Activated gamma-delta T cell treated with Interleukin-2 at 50 U/mL for 16 hours (primary cell): Measurements from ENCODE around the gene RGN.
"Not testable (repeated sequence)": the region's sequence is repeated elsewhere in the genome, so short reads cannot be mapped to it uniquely, and the experiment has no call there.

ENCODE experiments used
- DNase-seq: peaks from one replicate; pipeline ENCODE4 v3.0.0-alpha.2; 2020

The RGN gene

GRCh38 chrX:47078129-47079043 lies at the start of gene RGN:
Gene RGN, plus strand, starts transcription at chrX:47078443. Its CDS starts 2,702 bp downstream, at chrX:47081145.
- no peak for DNase-seq

DNA sequence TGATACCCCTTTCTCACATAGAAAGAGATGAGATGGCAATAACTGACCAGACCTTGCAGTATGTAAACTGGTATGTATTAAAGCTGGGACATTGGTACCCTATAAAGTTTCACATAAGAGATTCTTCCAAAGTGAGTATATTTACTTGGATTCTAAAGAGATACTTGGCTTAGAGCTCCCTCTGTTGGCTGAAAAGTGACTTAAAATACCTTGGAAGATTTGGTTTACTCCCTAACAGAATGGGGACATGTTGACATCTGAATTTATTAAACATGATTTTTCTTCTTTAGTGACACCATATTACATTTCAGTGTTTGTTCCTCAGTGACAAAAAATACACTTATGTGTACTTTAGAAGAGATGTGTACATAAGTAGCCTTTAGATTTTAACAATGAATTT lies 47.9 kb upstream of the RGN start:
- DNase-seq = no peak

- DNase-seq = no peak
These were observed 30.3 kb upstream of the RGN start for GRCh38 chrX:47047989-47048388.

DNA sequence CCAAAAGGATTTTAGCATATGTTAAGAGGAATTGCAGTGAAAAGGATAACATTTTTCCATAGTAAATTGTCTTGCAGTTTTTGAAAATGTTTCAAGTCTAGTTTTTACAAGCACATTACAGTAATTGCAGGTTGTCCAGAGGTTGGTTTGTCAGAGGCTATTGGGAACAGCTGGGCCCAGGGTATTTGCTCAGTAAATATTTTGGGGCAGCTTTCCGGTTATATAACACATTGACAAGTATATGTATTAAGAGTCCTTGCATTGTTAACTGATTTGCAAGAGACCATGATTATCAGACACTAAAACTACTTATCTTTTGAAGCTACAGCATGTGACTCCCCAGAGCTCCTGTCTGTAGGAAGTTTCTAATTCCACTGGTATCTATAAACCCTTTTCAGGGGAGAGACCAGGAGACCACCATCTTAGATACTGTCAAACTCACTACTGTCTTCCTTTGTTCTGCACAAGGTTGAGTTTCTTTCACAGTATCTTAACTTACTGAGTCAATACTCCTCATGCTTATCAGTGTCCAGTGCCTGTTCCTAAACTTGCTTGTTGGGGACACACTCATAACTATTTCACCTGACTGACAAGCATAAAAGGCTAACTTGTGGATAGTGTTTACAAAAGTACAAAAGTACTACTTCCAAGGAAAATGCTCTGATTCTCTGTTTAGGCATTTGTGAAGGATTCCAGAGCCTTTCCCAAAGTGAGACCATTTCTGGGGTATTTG lies 18.9 kb upstream of the RGN start:
- no peak for DNase-seq

- DNase-seq = no peak
These were observed 17.5 kb upstream of the RGN start for GRCh38 chrX:47060708-47061107.

DNA sequence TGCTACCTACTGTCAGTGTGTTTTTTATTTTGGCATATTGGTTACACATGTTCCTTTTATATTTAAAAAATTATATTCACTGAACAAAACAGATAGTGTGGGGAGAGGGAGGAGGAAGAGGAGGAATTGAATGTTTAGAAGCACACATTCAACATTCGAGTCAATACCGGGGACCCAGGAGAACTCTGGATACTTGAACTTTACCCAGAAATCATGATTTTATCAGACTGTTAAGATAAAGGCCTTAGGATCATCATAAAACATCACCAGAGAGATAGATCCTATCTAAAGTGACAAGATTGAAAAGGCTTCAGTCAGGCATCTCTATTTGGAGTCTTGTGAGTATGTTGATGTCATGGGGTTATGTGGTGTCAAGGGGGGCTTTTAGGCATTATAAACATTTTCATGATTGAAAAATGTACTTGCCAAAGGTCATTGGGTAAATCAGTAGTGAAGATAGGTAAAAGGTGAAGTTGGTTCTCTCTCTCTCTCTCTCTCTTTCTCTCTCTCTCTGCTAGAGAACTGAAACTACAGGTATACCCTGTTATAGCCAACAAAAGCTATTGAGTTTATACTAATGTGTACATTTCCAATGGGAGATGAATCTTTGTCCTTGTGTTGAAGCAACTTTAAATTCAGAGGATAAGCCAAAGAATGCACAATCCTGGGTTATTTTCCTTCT lies 16.9 kb upstream of the RGN start:
- no peak for DNase-seq

DNA sequence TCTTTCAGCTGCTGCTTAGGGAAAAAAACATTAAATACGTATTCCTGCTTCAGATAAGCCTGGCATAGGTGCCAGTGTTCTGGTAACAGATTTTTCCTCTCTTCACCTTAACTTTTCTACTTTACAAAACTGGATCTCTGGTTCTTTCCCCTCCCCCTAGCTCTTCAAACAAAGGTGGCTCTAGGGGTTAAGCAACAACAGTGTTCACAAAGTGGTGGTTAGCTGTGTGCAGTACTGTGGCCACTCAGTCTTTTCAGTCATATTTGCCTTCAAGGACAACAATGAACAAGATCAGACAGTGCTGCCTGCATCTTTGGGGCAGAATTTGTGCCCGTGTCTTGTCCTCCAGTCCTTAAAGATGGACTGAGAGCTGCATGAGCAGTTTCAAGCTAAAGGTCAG lies 15.1 kb upstream of the RGN start:
- DNase-seq = no peak

DNA sequence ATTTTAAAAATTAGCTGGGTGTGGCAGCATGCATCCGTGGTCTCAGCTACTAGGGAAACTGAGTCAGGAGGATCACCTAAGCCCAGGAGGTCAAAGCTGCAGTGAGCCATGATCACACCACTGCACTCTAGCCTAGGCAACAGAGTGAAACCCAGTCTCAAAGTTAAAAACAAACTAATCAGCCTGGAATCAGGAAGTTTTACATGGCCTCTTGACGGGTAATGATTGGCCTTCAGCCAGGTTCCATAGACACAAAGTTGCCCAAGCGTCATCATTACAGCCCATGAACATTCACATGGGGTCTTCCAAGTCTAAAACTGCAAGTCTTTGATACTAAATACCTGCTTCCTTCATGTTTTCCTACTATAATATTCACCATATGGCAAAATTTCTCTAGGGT lies 10.0 kb upstream of the RGN start:
- no peak for DNase-seq

GRCh38 chrX:47068720-47069119 lies 9.5 kb upstream of the RGN start:
- no peak for DNase-seq

- DNase-seq = no peak
These were observed 2.1 kb downstream of the RGN start for GRCh38 chrX:47080215-47080914.

DNA sequence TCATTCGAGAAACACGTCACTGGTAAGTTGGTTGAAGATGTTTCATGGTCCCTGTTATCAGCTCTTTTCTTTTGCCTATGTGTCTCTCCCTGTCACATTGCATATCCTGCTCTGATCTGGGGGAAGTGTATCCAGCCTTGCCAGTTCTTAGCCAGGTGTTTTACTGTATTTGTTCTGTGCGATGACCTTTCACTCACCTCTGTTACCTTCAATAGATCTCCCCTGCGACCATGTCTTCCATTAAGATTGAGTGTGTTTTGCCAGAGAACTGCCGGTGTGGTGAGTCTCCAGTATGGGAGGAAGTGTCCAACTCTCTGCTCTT lies 2.6 kb downstream of the RGN start:
- DNase-seq = no peak

DNA sequence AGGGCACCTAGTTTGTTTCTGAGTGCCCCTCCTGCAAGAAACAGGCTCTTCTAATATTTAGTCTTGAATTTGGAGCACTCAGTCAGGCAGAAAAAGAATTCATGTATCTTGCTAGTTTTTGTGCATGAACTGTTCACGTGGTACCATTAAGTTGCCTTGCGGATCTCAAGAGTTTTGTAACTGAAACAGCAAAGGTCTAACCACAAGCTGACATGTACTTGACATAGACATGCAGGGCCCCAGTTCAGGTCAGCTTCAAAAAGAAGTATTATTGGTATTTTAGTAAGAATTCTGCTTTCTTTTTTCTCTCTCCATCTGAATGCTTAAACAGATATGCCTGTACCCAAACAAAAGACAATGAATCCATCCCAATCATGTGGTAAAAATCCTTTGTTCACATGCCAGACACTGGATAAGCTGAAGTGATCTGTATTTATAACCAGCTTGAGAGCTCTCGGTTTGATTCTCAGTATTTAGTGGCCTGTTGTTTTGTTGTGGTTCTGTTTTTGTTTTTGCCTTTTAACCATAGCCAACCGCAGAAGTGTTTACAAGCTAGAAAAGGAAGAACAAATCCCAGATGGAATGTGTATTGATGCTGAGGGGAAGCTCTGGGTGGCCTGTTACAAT lies 13.0 kb downstream of the RGN start:
- no peak for DNase-seq

DNA sequence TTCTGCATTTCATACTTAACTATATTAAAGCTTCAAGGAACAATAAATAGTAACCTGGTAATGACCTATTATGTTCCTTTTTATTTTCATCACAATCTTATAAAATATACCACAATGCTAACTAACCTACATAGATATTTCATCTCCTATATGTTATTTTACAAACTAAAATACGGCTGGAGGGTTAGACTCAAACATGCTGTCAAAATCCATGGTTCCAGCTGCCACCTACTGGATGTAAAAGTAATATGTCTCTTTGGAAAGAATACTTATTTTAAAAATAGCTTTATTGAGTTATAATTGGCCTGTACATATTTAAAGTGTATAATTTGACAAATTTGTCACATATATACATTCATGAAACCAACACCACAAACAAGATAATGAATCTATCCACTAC lies 15.0 kb downstream of the RGN start:
- DNase-seq = no peak

GRCh38 chrX:47093860-47094259 lies 15.6 kb downstream of the RGN start:
- DNase-seq = no peak

GRCh38 chrX:47097018-47097417 lies 18.8 kb downstream of the RGN start:
- no peak for DNase-seq

DNA sequence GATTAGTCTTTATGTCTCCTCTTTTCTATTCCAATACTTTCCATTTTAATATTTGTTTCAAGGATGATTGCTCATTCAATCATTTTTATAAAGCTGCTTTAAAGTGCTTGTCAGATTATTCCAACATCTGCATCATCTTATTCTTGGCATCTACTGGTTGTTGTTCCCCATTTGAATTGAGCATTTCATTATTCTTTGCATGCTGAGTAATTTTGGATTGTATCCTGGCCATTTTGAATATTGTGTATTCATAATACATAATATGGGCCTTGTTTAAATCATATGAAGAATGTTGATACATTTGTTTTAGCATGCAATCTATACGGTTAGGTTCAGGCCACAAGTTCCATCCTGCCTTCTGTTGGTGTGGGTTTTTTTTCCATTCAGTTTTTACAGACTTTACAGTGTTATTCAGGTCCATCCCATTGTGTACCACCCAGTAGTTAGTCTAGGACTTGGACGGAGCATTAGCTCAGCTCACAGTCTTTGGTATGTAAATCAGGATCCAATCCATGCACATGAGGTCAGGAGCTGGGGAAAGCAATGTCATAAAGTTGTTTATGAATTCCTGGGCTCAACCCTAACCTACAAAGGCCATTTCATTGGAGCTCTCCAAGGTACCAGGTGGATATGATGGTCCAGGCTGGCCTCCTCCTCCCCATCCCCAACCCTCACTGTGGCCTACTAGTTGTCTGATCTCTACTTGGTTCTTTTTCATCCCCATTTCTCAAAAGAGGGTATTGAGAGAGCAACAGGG lies 20.3 kb downstream of the RGN start:
- no peak for DNase-seq

- no peak for DNase-seq
These were observed 23.0 kb downstream of the RGN start for GRCh38 chrX:47101206-47101605.

GRCh38 chrX:47110936-47111615 lies 32.8 kb downstream of the RGN start:
- DNase-seq = not testable (repeated sequence)

GRCh38 chrX:47112316-47112954 lies 34.2 kb downstream of the RGN start:
- DNase-seq = no peak

- DNase-seq = not testable (repeated sequence)
These were observed 38.4 kb downstream of the RGN start for GRCh38 chrX:47116551-47117110.
